Caco-2 (cell line): ENCODE measurements around the gene MPC1. TPM values are rescaled to one million over a fixed set of nuclear protein-coding genes. Genes with fewer than 3 reads are reported as not detected.

Experiments used
- BruUV-seq: library from RNA; stranded (reverse); fragments of 400-500 nt; replicated peaks from 2 replicates; lab custom pipeline; 2021; lab: Mats Ljungman, UMichigan
- CTCF ChIA-PET: fragments of 300-600 bp; sonication (Branson Sonifier 250); formaldehyde crosslinking; loops from one replicate; lab custom pipeline; 2022; ENCODE audit warnings: antibody characterized with exemption; lab: Charles Lee
- POLR2A ChIA-PET: fragments of 300-600 bp; sonication (Branson Sonifier 250); formaldehyde crosslinking; loops from one replicate; lab custom pipeline; 2022; ENCODE audit warnings: antibody characterized with exemption; lab: Charles Lee
- DNase-seq, 2 experiments: peaks; one replicate each; pipeline versions ENCODE4 v3.0.0 to v3.0.0-alpha.2; 2020 to 2022
- H3K27me3 ChIP-seq: replicated peaks from 2 replicates; pipeline ENCODE4 v1.6.0; 2011; ENCODE audit warnings: low read length; ENCODE audit not compliant: control insufficient read depth, insufficient read depth
- H3K36me3 ChIP-seq: 2 replicates; pipeline ENCODE4 v1.5.1; 2011; ENCODE audit warnings: low read length; ENCODE audit not compliant: control insufficient read depth, insufficient read depth
- H3K4me1 ChIP-seq: fragments of 250-450 bp; sonication (Bioruptor Pico); 2 replicates; pipeline ENCODE4 v1.5.1; 2020; ENCODE audit warnings: mild to moderate bottlenecking
- H3K4me3 ChIP-seq: 2 replicates; pipeline ENCODE4 v1.5.1; 2011; ENCODE audit warnings: low read depth, mild to moderate bottlenecking, control low read depth, low read length
- H3K9me3 ChIP-seq: fragments of 250-450 bp; sonication (Bioruptor Pico); 2 replicates; pipeline ENCODE4 v1.5.1; 2020; ENCODE audit warnings: mild to moderate bottlenecking, moderate library complexity
- H3K27ac Mint-ChIP-seq: one replicate; pipeline ENCODE4 v1.8.0; 2022; ENCODE audit warnings: mixed read lengths; ENCODE audit not compliant: unreplicated experiment
- H3K27me3 Mint-ChIP-seq: one replicate; pipeline ENCODE4 v1.8.0; 2022; ENCODE audit warnings: mixed read lengths; ENCODE audit not compliant: insufficient read depth, unreplicated experiment
- H3K36me3 Mint-ChIP-seq: one replicate; pipeline ENCODE4 v1.8.0; 2022; ENCODE audit warnings: mild to moderate bottlenecking, mixed read lengths; ENCODE audit not compliant: insufficient read depth, unreplicated experiment
- H3K4me1 Mint-ChIP-seq: one replicate; pipeline ENCODE4 v1.8.0; 2022; ENCODE audit warnings: low read depth, mixed read lengths; ENCODE audit not compliant: unreplicated experiment
- H3K4me3 Mint-ChIP-seq: one replicate; pipeline ENCODE4 v1.8.0; 2022; ENCODE audit warnings: mild to moderate bottlenecking, moderate library complexity, mixed read lengths; ENCODE audit not compliant: unreplicated experiment
- H3K9me3 Mint-ChIP-seq: one replicate; pipeline ENCODE4 v1.8.0; 2022; ENCODE audit warnings: mixed read lengths; ENCODE audit not compliant: unreplicated experiment
- intact Hi-C: fragments of 100-400 bp; cut with micrococcal nuclease; formaldehyde crosslinking; loops from one replicate; pipeline ENCODE4 v1.10.0; 2022; ENCODE audit not compliant: unreplicated experiment
- total RNA-seq: library from RNA; stranded (reverse); gene quantifications from 2 replicates; pipeline ENCODE4 v1.2.3, GENCODE V29; 2022
- TF ChIP-seq, protein P1 (sequence below), 2 experiments: fragments of 200-600 bp in 1 of 2; IDR thresholded peaks; 1 replicate in 1 of 2; 2 replicates in 1 of 2; pipeline versions ENCODE4 v1.5.1 to v1.8.0; 2011 to 2022; ENCODE audit warnings: antibody characterized with exemption in 1 of 2, control low read depth in 1 of 2, inconsistent platforms in 1 of 2, low read depth in 1 of 2, low read length in 1 of 2, mild to moderate bottlenecking in 1 of 2, moderate library complexity in 1 of 2; ENCODE audit not compliant: insufficient read depth in 1 of 2, severe bottlenecking in 1 of 2, unreplicated experiment in 1 of 2

The MPC1 gene
- total RNA-seq, 1 experiment from 2014 or later = 19.7 TPM

DNA sequence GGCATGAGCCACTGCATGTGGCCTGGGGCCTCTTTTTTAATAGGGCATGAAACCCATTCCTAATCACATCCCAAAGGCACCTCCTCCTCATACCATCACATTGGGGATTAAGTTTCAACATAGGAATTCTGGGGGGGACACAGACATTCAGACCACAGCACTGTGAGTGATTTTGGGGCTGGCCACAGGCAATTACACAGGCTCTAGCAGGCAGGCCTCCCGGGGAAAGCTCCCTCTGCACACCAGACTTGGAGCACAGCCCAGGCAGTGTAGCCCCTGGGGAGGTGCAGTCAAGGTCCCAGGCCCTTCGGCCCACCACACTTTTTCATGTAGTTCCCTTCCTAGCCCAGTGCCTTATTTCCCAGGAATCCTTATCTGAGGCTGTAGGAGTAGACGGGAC is 45.9 kb downstream of the MPC1 start:
- H3K4me3 Mint-ChIP-seq = no peak overlapping the region
- Histone ChIP-seq H3K4me1 (no peaks in the 10 kb centered on the region), H3K4me3 (no peak overlapping the region), H3K36me3 (no peaks in the 10 kb centered on the region; the same call in 1 of the 2 replicates), H3K27me3 (no peaks in the 10 kb centered on the region), H3K9me3 (no peaks in the 10 kb centered on the region)
- peaks cover 6% of the 10 kb centered on the region for H3K4me1 Mint-ChIP-seq
- H3K9me3 Mint-ChIP-seq = no peaks in the 10 kb centered on the region
- H3K36me3 Mint-ChIP-seq = peaks cover 29% of the 10 kb centered on the region
- DNase-seq = no peak
- H3K27me3 Mint-ChIP-seq = no peaks in the 10 kb centered on the region
- BruUV-seq = no TSS peak
- CTCF ChIA-PET = no interaction called here
- intact Hi-C loops = no loop called here
- H3K27ac Mint-ChIP-seq = no peak overlapping the region
- TF ChIP-seq, protein P1, sequence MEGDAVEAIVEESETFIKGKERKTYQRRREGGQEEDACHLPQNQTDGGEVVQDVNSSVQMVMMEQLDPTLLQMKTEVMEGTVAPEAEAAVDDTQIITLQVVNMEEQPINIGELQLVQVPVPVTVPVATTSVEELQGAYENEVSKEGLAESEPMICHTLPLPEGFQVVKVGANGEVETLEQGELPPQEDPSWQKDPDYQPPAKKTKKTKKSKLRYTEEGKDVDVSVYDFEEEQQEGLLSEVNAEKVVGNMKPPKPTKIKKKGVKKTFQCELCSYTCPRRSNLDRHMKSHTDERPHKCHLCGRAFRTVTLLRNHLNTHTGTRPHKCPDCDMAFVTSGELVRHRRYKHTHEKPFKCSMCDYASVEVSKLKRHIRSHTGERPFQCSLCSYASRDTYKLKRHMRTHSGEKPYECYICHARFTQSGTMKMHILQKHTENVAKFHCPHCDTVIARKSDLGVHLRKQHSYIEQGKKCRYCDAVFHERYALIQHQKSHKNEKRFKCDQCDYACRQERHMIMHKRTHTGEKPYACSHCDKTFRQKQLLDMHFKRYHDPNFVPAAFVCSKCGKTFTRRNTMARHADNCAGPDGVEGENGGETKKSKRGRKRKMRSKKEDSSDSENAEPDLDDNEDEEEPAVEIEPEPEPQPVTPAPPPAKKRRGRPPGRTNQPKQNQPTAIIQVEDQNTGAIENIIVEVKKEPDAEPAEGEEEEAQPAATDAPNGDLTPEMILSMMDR (IDR thresholded peaks at IDR 0.05; ENCODE audit: insufficient read depth in 1 of 2, low read depth in 1 of 2, low read length in 1 of 2, severe bottlenecking in 1 of 2, unreplicated experiment in 1 of 2) = no peak
- POLR2A ChIA-PET = no interaction called here

DNA sequence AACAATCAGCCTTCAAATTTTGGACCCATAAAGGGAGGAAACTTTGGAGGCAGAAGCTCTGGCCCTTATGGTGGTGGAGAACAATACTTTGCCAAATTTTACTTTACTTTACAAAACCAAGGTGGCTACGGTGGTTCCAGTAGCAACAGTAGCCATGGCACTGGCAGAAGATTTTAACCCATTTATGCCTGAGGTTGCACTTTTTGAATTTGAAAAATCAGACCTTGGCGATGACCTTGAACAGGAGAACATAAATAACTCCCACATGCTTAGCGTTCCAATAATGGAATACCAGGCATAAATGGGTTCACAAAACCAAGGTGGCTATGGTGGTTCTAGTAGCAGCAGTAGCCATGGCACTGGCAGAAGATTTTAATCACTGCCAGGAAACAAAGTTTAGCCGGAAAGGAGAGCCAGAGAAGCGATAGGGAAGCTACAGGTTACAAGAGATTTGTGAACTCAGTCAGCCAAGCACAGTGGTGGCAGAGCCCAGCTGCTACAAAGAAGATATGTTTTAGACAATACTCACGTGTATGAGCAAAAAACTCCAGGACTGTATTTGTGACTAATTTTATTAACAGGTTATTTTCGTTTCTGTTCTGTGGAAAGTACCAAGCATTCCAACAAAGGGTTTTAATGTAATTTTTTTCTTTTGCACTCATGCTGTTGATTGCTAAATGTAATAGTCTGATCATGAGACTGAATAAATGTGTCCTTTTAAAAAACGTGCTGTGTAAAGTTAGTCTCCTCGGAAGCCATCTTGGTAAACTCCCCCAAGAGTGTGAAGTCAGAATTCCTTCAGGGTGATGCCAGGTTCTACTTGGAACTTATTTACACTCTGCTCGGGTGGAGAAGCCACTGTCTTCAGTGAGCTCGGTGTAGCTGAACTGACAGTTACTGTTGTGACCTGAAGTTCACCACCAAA is 47.1 kb downstream of the MPC1 start:
- ChIA-PET CTCF (no interaction called here), POLR2A (no interaction called here)
- no peak for DNase-seq
- H3K27me3 ChIP-seq = no peaks in the 10 kb centered on the region
- Mint-ChIP-seq H3K4me1 (peaks cover 6% of the 10 kb centered on the region), H3K36me3 (peaks cover 29% of the 10 kb centered on the region), H3K9me3 (no peaks in the 10 kb centered on the region), H3K4me3 (no peak overlapping the region), H3K27me3 (no peaks in the 10 kb centered on the region), H3K27ac (no peak overlapping the region)
- TF ChIP-seq, protein P1 (IDR thresholded peaks at IDR 0.05; ENCODE audit: insufficient read depth in 1 of 2, low read depth in 1 of 2, low read length in 1 of 2, severe bottlenecking in 1 of 2, unreplicated experiment in 1 of 2) = no peak
- intact Hi-C loops = no loop called here
- no peak overlapping the region for H3K4me3 ChIP-seq
- no peaks in the 10 kb centered on the region for H3K9me3 ChIP-seq
- H3K4me1 ChIP-seq = no peaks in the 10 kb centered on the region
- no TSS peak for BruUV-seq
- H3K36me3 ChIP-seq = no peaks in the 10 kb centered on the region; the same call in 1 of the 2 replicates

DNA sequence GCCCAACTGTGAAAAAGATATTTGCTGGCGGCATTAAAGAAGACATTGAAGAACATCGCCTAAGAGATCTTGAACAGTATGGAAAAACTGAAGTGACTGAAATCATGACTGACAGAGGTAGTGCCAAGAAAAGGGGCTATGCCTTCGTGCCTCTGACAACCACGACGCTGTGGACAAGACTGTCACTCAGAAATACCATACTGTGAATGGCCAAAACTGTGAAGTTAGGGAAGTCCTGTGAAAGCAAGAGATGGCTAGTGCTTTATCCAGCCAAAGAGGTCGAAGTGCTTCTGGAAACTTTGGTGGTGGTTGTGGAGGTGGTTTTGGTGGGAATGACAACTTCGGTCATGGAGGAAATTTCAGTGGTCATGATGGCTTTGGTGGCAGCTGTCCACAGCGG is 47.9 kb downstream of the MPC1 start:
- no peaks in the 10 kb centered on the region for H3K27me3 ChIP-seq
- ChIA-PET POLR2A (no interaction called here), CTCF (no interaction called here)
- H3K4me1 ChIP-seq = no peaks in the 10 kb centered on the region
- TF ChIP-seq, protein P1 (IDR thresholded peaks at IDR 0.05; ENCODE audit: insufficient read depth in 1 of 2, low read depth in 1 of 2, low read length in 1 of 2, severe bottlenecking in 1 of 2, unreplicated experiment in 1 of 2) = no peak
- Mint-ChIP-seq H3K4me1 (peaks cover 6% of the 10 kb centered on the region), H3K36me3 (peaks cover 29% of the 10 kb centered on the region), H3K27ac (no peak overlapping the region), H3K4me3 (no peak overlapping the region), H3K27me3 (no peaks in the 10 kb centered on the region), H3K9me3 (no peaks in the 10 kb centered on the region)
- H3K9me3 ChIP-seq = no peaks in the 10 kb centered on the region
- DNase-seq = no peak
- H3K4me3 ChIP-seq = no peak overlapping the region
- intact Hi-C loops = no loop called here
- no peaks in the 10 kb centered on the region; the same call in 1 of the 2 replicates for H3K36me3 ChIP-seq
- no TSS peak for BruUV-seq
